Globus pallidus (tissue), 1 donor: ENCODE results near the gene MYO15B.
A peak's percentile ranks its signal among the peaks of the same experiment; 100 is the strongest.
"Not testable (repeated sequence)": the region's sequence is repeated elsewhere in the genome, so short reads cannot be mapped to it uniquely, and the experiment has no call there.

ENCODE experiments used
- DNase-seq: peaks from one replicate; pipeline ENCODE4 v3.0.0-alpha.2; 2015; ENCODE audit warnings: low spot score

MYO15B gene

GRCh38 chr17:75624714-75625345 is 37.2 kb downstream of the MYO15B start:
- no peak for DNase-seq

- DNase-seq: no peak
These were observed 38.4 kb downstream of the MYO15B start for GRCh38 chr17:75625813-75626486.

- no peak for DNase-seq
These were observed 39.0 kb downstream of the MYO15B start for GRCh38 chr17:75626496-75627038.

- no peak for DNase-seq
These were observed 39.5 kb downstream of the MYO15B start for GRCh38 chr17:75627094-75627493.

- DNase-seq: no peak
These were observed 40.8 kb downstream of the MYO15B start for GRCh38 chr17:75628425-75628824.

- no peak for DNase-seq
These were observed 41.6 kb downstream of the MYO15B start for GRCh38 chr17:75629157-75629556.

GRCh38 chr17:75630071-75630917 is 42.7 kb downstream of the MYO15B start:
- no peak for DNase-seq

- DNase-seq: no peak
These were observed 43.8 kb downstream of the MYO15B start for GRCh38 chr17:75631353-75631752.

GRCh38 chr17:75632428-75632827 is 44.8 kb downstream of the MYO15B start:
- DNase-seq: no peak

GRCh38 chr17:75632863-75633485 is 45.4 kb downstream of the MYO15B start, which contains the start of gene SMIM5:
SMIM5 (plus strand) TSS chr17:75633434; CDS start chr17:75640202, 6,768 bp downstream.
- peak; percentile 99 for DNase-seq

- DNase-seq: peak; percentile 88
These were observed 46.1 kb downstream of the MYO15B start for GRCh38 chr17:75633486-75634375.

- DNase-seq: no peak
These were observed 46.8 kb downstream of the MYO15B start for GRCh38 chr17:75634376-75634740.

- no peak for DNase-seq
These were observed 47.4 kb downstream of the MYO15B start for GRCh38 chr17:75634754-75635609.

- peak; percentile 74 for DNase-seq
These were observed 48.1 kb downstream of the MYO15B start for GRCh38 chr17:75635610-75636202.

- no peak for DNase-seq
These were observed 49.0 kb downstream of the MYO15B start for GRCh38 chr17:75636381-75637142.

- peak; percentile 69 for DNase-seq
These were observed 49.5 kb downstream of the MYO15B start for GRCh38 chr17:75637143-75637538.

- no peak for DNase-seq
These were observed 50.0 kb downstream of the MYO15B start for GRCh38 chr17:75637551-75637950.

GRCh38 chr17:75638039-75638438 is 50.4 kb downstream of the MYO15B start:
- not testable (repeated sequence) for DNase-seq

GRCh38 chr17:75638893-75639292 is 51.3 kb downstream of the MYO15B start:
- no peak for DNase-seq
